ENCODE results near the gene TFAP2E.

DNA sequence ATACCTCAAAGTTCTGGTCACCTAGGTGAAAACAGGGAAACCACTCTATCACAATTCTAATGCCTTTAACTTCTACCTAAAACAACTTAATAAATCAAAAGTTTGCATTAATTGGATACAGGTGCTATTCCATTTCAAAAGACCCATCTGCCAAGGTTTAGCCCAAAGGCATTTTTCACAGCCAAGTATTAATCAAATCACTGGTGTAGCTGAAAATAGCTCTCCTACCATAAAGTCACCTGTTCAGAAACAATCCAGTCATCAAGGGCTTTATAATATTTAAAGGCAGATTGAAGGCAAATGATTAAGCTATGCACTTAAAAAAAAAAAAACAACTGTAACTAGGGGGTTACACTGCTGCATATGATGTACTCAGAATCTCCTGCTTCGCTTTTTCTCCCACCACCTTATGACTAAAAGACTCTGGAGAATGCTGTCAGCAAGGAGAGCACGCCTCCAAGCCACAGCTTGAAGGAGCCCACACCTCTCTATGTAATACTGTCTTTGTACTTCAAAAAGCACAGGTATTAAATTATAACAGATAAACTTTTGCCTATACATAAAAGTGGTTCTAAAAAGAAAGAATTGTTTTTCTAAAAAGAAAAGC is 36.5 kb upstream of the TFAP2E start:
- TF ChIP-seq, protein P1, sequence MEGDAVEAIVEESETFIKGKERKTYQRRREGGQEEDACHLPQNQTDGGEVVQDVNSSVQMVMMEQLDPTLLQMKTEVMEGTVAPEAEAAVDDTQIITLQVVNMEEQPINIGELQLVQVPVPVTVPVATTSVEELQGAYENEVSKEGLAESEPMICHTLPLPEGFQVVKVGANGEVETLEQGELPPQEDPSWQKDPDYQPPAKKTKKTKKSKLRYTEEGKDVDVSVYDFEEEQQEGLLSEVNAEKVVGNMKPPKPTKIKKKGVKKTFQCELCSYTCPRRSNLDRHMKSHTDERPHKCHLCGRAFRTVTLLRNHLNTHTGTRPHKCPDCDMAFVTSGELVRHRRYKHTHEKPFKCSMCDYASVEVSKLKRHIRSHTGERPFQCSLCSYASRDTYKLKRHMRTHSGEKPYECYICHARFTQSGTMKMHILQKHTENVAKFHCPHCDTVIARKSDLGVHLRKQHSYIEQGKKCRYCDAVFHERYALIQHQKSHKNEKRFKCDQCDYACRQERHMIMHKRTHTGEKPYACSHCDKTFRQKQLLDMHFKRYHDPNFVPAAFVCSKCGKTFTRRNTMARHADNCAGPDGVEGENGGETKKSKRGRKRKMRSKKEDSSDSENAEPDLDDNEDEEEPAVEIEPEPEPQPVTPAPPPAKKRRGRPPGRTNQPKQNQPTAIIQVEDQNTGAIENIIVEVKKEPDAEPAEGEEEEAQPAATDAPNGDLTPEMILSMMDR (IDR thresholded peaks at IDR 0.05) = no peak
- TF ChIP-seq POLR2A (IDR thresholded peaks at IDR 0.05) (no peak), EP300 (IDR thresholded peaks at IDR 0.05) (no peak)

Data from ovary (tissue), 3 donors.